Esophagus squamous epithelium (tissue), 5 donors: ENCODE measurements around the gene NR2C2AP. TPM values are rescaled to one million over a fixed set of nuclear protein-coding genes. Genes with fewer than 3 reads are reported as not detected.

Experiments
- DNase-seq: peaks from one replicate; lab custom pipeline; 2025; lab: John Stamatoyannopoulos, UW
- H3K27ac ChIP-seq, 4 donors: fragments of 200-600 bp; sonication (generic); one replicate each; pipeline ENCODE4 v1.5.1; 2016 to 2019; ENCODE audit warnings: mild to moderate bottlenecking in 1 of 4
- H3K27me3 ChIP-seq, 4 donors: fragments of 200-600 bp; sonication (generic); 1 replicate in 3 of 4; 2 replicates in 1 of 4; pipeline versions ENCODE4 v1.5.1 to v1.6.0; 2017 to 2021; ENCODE audit warnings: antibody characterized with exemption in 1 of 4
- H3K36me3 ChIP-seq, 3 donors: fragments of 200-600 bp; sonication (generic); one replicate each; pipeline ENCODE4 v1.5.1; 2016 to 2019
- H3K4me1 ChIP-seq, 3 donors: fragments of 200-600 bp; sonication (generic); one replicate each; pipeline ENCODE4 v1.5.1; 2017 to 2019
- H3K4me3 ChIP-seq, 4 donors: fragments of 200-600 bp; sonication (generic); 1 replicate in 3 of 4; 2 replicates in 1 of 4; pipeline ENCODE4 v1.5.1; 2016 to 2019; ENCODE audit warnings: mild to moderate bottlenecking in 2 of 4, moderate library complexity in 1 of 4
- H3K9me3 ChIP-seq, 3 donors: fragments of 200-600 bp; sonication (generic); one replicate each; pipeline ENCODE4 v1.5.1; 2016 to 2019
- POLR2A ChIP-seq, 4 donors: fragments of 450-650 bp; IDR thresholded peaks; one replicate each; pipeline ENCODE4 v1.6.1; 2017; ENCODE audit warnings: antibody characterized with exemption in 4 of 4, mild to moderate bottlenecking in 4 of 4, moderate library complexity in 3 of 4
- WGBS, 2 donors: methylation state at CpG; one replicate each; pipeline ENCODE4 v1.1.5; 2018; 5-methylcytosine and 5-hydroxymethylcytosine counted together
- intact Hi-C: fragments of 100-400 bp; cut with DNase I; formaldehyde crosslinking; loops from one replicate; pipeline ENCODE4 v1.15.0; 2022
- total RNA-seq, 4 donors: library from RNA; depleted of rRNA; stranded (reverse); fragments of >200 nt; gene quantifications; one replicate each; pipeline ENCODE4 v1.1.0, GENCODE V29; 2016
- TF ChIP-seq, protein P1 (sequence below), 6 experiments: fragments of 450-650 bp in 4 of 6; fragments of 200-600 bp in 2 of 6; sonication (generic) in 2 of 6; IDR thresholded peaks; one replicate each; pipeline ENCODE4 v1.5.1; 2016 to 2019; ENCODE audit warnings: antibody characterized with exemption in 6 of 6, mild to moderate bottlenecking in 4 of 6, moderate library complexity in 4 of 6
- donor health status: DM: yes; HTN: yes; CAD: no.

Gene NR2C2AP
- total RNA-seq, 4 donors from 2014 or later, result 8.8 to 22.9 (median 13.0) TPM

DNA sequence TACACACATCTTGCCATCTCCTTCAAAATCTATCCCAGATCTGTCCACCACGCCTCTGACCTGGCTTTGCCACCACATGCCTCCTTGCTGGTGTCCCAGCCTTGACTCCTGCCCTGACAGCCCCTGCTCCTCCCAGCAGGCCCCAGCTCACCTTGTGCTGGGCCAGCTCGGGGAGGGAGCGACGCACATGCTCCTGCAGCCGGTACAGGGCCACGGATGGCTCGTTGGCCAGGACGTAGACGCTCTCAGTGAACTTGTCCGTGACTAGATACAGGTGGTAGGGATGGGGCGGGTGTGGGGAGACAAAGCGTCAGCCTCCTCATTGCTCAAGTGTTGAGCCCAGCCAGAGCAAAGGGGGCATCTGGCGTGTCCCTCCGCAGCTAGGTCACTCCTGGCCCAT, 16.5 kb downstream of the NR2C2AP start:
- Histone ChIP-seq H3K36me3 (peaks cover 0 to 55% (median 8%) of the 10 kb centered on the region in 3 donors), H3K27me3 (no peaks in the 10 kb centered on the region), H3K9me3 (no peaks in the 10 kb centered on the region), H3K4me1 (peaks cover 18 to 34% (median 24%) of the 10 kb centered on the region in 3 donors), H3K4me3 (no peak overlapping the region), H3K27ac (no peak overlapping the region)
- intact Hi-C loops, result no loop called here
- 90 to 96% methylated on average over 4 to 5 of the region's 14 CpGs for WGBS, 2 donors
- TF ChIP-seq, protein P1, sequence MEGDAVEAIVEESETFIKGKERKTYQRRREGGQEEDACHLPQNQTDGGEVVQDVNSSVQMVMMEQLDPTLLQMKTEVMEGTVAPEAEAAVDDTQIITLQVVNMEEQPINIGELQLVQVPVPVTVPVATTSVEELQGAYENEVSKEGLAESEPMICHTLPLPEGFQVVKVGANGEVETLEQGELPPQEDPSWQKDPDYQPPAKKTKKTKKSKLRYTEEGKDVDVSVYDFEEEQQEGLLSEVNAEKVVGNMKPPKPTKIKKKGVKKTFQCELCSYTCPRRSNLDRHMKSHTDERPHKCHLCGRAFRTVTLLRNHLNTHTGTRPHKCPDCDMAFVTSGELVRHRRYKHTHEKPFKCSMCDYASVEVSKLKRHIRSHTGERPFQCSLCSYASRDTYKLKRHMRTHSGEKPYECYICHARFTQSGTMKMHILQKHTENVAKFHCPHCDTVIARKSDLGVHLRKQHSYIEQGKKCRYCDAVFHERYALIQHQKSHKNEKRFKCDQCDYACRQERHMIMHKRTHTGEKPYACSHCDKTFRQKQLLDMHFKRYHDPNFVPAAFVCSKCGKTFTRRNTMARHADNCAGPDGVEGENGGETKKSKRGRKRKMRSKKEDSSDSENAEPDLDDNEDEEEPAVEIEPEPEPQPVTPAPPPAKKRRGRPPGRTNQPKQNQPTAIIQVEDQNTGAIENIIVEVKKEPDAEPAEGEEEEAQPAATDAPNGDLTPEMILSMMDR (IDR thresholded peaks at IDR 0.05), result no peak
- TF ChIP-seq POLR2A (IDR thresholded peaks at IDR 0.05), result no peak
- DNase-seq, result no peak

GRCh38 chr19:19185853-19186740, 17.1 kb downstream of the NR2C2AP start:
- peaks cover 15 to 29% (median 21%) of the 10 kb centered on the region in 3 donors for H3K4me1 ChIP-seq
- 39 to 67% methylated on average over 1 to 4 of the region's 9 CpGs for WGBS, 2 donors
- H3K9me3 ChIP-seq, result no peaks in the 10 kb centered on the region
- H3K4me3 ChIP-seq, result no peak overlapping the region
- H3K36me3 ChIP-seq, result peaks cover 0 to 62% (median 10%) of the 10 kb centered on the region in 3 donors
- no peak for DNase-seq
- TF ChIP-seq, protein P1 (IDR thresholded peaks at IDR 0.05), result peak in 5 of 6 experiments; percentile 42 to 71 (median 44)
- TF ChIP-seq POLR2A (IDR thresholded peaks at IDR 0.05), result no peak
- no peaks in the 10 kb centered on the region for H3K27me3 ChIP-seq
- H3K27ac ChIP-seq, result no peak overlapping the region
- intact Hi-C loops, result no loop called here

DNA sequence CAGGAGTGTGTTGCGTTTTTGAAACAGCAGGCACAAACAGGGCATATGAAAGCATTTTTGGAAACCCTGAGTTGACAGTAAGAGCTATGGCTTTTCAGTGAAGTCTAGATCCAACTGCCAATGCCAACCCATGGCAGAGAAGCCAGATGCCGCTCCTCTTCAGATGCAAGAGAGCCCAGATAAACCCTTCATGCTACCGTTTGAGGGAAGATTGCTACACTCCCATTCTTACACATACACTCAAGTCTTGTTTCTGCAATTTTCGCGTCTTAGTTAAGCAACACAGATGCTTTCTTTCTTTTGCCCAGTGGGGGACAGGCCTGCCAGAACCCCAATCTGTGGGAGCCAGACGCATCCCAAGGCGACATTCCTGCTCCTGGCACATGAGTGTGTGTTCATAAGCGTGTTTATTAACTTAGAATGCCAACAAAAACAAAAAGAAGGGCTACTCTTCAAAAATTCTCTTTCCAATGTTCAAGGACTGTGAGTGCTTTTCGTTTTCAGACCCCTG, 21.7 kb downstream of the NR2C2AP start:
- Histone ChIP-seq H3K9me3 (no peaks in the 10 kb centered on the region), H3K27me3 (no peaks in the 10 kb centered on the region), H3K4me1 (no peaks in the 10 kb centered on the region), H3K27ac (no peak overlapping the region), H3K4me3 (no peak overlapping the region), H3K36me3 (peaks cover 0 to 99% (median 10%) of the 10 kb centered on the region in 3 donors)
- TF ChIP-seq, protein P1 (IDR thresholded peaks at IDR 0.05), result no peak
- no peak for TF ChIP-seq POLR2A (IDR thresholded peaks at IDR 0.05)
- no peak for DNase-seq
- intact Hi-C loops, result no loop called here
- 84 to 92% methylated on average over 9 of the region's 9 CpGs for WGBS, 2 donors

GRCh38 chr19:19179548-19180441, 23.4 kb downstream of the NR2C2AP start:
- no peaks in the 10 kb centered on the region for H3K9me3 ChIP-seq
- no peak overlapping the region for H3K27ac ChIP-seq
- H3K4me3 ChIP-seq, result no peak overlapping the region
- intact Hi-C loops, result no loop called here
- H3K4me1 ChIP-seq, result no peaks in the 10 kb centered on the region
- DNase-seq, result no peak
- no peak for TF ChIP-seq POLR2A (IDR thresholded peaks at IDR 0.05)
- TF ChIP-seq, protein P1 (IDR thresholded peaks at IDR 0.05), result no peak
- WGBS, 2 donors, result 85 to 93% methylated on average over 3 to 9 of the region's 17 CpGs
- no peaks in the 10 kb centered on the region for H3K27me3 ChIP-seq
- H3K36me3 ChIP-seq, result peaks cover 0 to 94% (median 10%) of the 10 kb centered on the region in 3 donors
